ENCODE results near the gene GRID1.

DNA sequence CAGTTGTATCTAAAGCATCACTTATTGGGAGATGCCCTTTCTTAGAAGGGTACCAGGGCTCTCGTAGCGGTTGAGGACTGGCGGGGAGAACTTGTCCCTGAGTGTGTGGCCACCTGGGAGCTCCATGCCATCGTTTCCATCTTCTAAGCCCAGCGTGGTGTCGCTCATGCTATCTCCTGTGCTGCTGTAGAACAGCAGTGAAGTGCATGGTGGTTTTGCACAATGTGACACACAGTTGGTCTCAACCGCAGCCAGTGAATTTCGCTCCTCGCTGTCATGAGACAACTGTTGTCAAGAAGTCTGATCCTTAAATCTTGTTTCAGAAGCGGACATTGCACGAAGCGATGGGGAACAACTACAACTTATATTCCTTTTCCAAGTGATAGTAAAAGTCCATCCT, 283.4 kb downstream of the GRID1 start:
- TF ChIP-seq EZH2 (IDR thresholded peaks at IDR 0.05), result no peak
- TF ChIP-seq EZH2phosphoT487 (IDR thresholded peaks at IDR 0.05; ENCODE audit: borderline replicate concordance), result no peak
- no peak for TF ChIP-seq YY1 (IDR thresholded peaks at IDR 0.05; ENCODE audit: extremely low read depth, insufficient replicate concordance, low read depth, low read length)
- TF ChIP-seq ZFX (IDR thresholded peaks at IDR 0.05), result no peak
- no peak for TF ChIP-seq CTCF (IDR thresholded peaks at IDR 0.05 in 2 of 3, conservative IDR thresholded peaks at IDR 0.05 in 1 of 3; ENCODE audit: borderline replicate concordance in 1 of 3, insufficient read depth in 1 of 3, low read depth in 2 of 3, low read length in 2 of 3)
- TF ChIP-seq POLR2A (IDR thresholded peaks at IDR 0.05; ENCODE audit: borderline replicate concordance, extremely low read depth, insufficient read depth, insufficient read length), result no peak
- TF ChIP-seq POLR2AphosphoS5 (IDR thresholded peaks at IDR 0.05; ENCODE audit: low read depth, low read length), result no peak
- TF ChIP-seq SIN3A (IDR thresholded peaks at IDR 0.05; ENCODE audit: low read depth), result no peak
- TF ChIP-seq RAD21 (IDR thresholded peaks at IDR 0.05; ENCODE audit: low read depth), result no peak
- TF ChIP-seq REST (IDR thresholded peaks at IDR 0.05; ENCODE audit: low read depth), result no peak
- no peak for TF ChIP-seq SP1 (IDR thresholded peaks at IDR 0.05; ENCODE audit: low read depth)
- no peak for TF ChIP-seq MAX (IDR thresholded peaks at IDR 0.05)
- no peak for TF ChIP-seq ZNF274 (IDR thresholded peaks at IDR 0.05; ENCODE audit: low read depth, low read length)

All from HCT116 (cell line).